NCI-H526 (cell line): Measurements from ENCODE around the gene TLE4.
"Not testable (repeated sequence)": the region's sequence is repeated elsewhere in the genome, so short reads cannot be mapped to it uniquely, and the experiment has no call there.

Experiments used
- DNase-seq, 2 experiments: peaks; one replicate each; lab custom pipeline; 2025; lab: John Stamatoyannopoulos, UW

The TLE4 gene

GRCh38 chr9:79633558-79633957 is 61.8 kb downstream of the TLE4 start:
- DNase-seq = no peak

GRCh38 chr9:79637177-79637925 is 65.6 kb downstream of the TLE4 start:
- DNase-seq = no peak

- DNase-seq = no peak
Observed at GRCh38 chr9:79638806-79639205, 67.0 kb downstream of the TLE4 start.

- no peak for DNase-seq
Observed at GRCh38 chr9:79639354-79639753, 67.6 kb downstream of the TLE4 start.

- DNase-seq = not testable (repeated sequence)
Observed at GRCh38 chr9:79640067-79640466, 68.3 kb downstream of the TLE4 start.

- DNase-seq = no peak
Observed at GRCh38 chr9:79641070-79641469, 69.3 kb downstream of the TLE4 start.

GRCh38 chr9:79642671-79643070 is 70.9 kb downstream of the TLE4 start:
- DNase-seq = no peak

- DNase-seq = no peak
Observed at GRCh38 chr9:79644048-79644447, 72.3 kb downstream of the TLE4 start.

GRCh38 chr9:79644601-79645000 is 72.8 kb downstream of the TLE4 start:
- DNase-seq = no peak

- DNase-seq = no peak
Observed at GRCh38 chr9:79645110-79645509, 73.3 kb downstream of the TLE4 start.

GRCh38 chr9:79646096-79646495 is 74.3 kb downstream of the TLE4 start:
- no peak for DNase-seq

- no peak for DNase-seq
Observed at GRCh38 chr9:79651251-79651795, 79.6 kb downstream of the TLE4 start.

- no peak for DNase-seq
Observed at GRCh38 chr9:79652598-79652997, 80.8 kb downstream of the TLE4 start.

GRCh38 chr9:79654591-79655382 is 83.0 kb downstream of the TLE4 start:
- not testable (repeated sequence) for DNase-seq

- no peak for DNase-seq
Observed at GRCh38 chr9:79655551-79655950, 83.8 kb downstream of the TLE4 start.

- no peak for DNase-seq
Observed at GRCh38 chr9:79656169-79656568, 84.4 kb downstream of the TLE4 start.

- DNase-seq = no peak
Observed at GRCh38 chr9:79657891-79658290, 86.1 kb downstream of the TLE4 start.

- no peak for DNase-seq
Observed at GRCh38 chr9:79658926-79659325, 87.2 kb downstream of the TLE4 start.

GRCh38 chr9:79660615-79661014 is 88.8 kb downstream of the TLE4 start:
- peak; percentile 6 to 50 for DNase-seq

GRCh38 chr9:79661279-79661678 is 89.5 kb downstream of the TLE4 start:
- no peak for DNase-seq

- no peak for DNase-seq
Observed at GRCh38 chr9:79661886-79662536, 90.2 kb downstream of the TLE4 start.

- DNase-seq = peak in 1 of 2 experiments; percentile 55
Observed at GRCh38 chr9:79662537-79662956, 90.8 kb downstream of the TLE4 start.

- DNase-seq = no peak
Observed at GRCh38 chr9:79663300-79663699, 91.5 kb downstream of the TLE4 start.
